WTC11 (cell line): ENCODE results near the gene ARVCF. TPM values are rescaled to one million over a fixed set of nuclear protein-coding genes. Genes with fewer than 3 reads are reported as not detected.

Experiments used
- ATAC-seq: fragments of 200-7000 bp; cut with Tn5 transposase; 2 replicates; pipeline ENCODE4 v1.10.0; 2021; ENCODE audit warnings: mild to moderate bottlenecking, moderate library complexity
- CTCF ChIA-PET: fragments of 300-600 bp; sonication (Branson Sonifier 250); formaldehyde crosslinking; loops from one replicate; lab custom pipeline; 2021; ENCODE audit warnings: antibody characterized with exemption; lab: Charles Lee
- POLR2A ChIA-PET: fragments of 350-600 bp; sonication (Branson Sonifier 250); formaldehyde crosslinking; loops from one replicate; lab custom pipeline; 2021; ENCODE audit warnings: antibody characterized with exemption; lab: Charles Lee
- DNase-seq: peaks from one replicate; pipeline ENCODE4 v3.0.0; 2021; ENCODE audit warnings: low spot score
- H3K27ac Mint-ChIP-seq: 2 replicates; pipeline ENCODE4 v1.8.0; 2021; ENCODE audit warnings: mixed read lengths
- H3K27me3 Mint-ChIP-seq: 2 replicates; pipeline ENCODE4 v1.8.0; 2021; ENCODE audit warnings: low read depth, mild to moderate bottlenecking, moderate library complexity, mixed read lengths
- H3K36me3 Mint-ChIP-seq: 2 replicates; pipeline ENCODE4 v1.8.0; 2021; ENCODE audit warnings: mixed read lengths
- H3K4me1 Mint-ChIP-seq: 2 replicates; pipeline ENCODE4 v1.8.0; 2022; ENCODE audit warnings: mixed read lengths
- H3K4me3 Mint-ChIP-seq: 2 replicates; pipeline ENCODE4 v1.8.0; 2021; ENCODE audit warnings: mild to moderate bottlenecking, moderate library complexity, mixed read lengths
- H3K9me3 Mint-ChIP-seq: 2 replicates; pipeline ENCODE4 v1.8.0; 2021; ENCODE audit warnings: mixed read lengths
- GRHL2 ChIP-seq: fragments of 250-450 bp; sonication (Bioruptor Pico); IDR thresholded peaks from 2 replicates; pipeline ENCODE4 v1.8.0; 2022; ENCODE audit warnings: mild to moderate bottlenecking, moderate library complexity; ENCODE audit not compliant: insufficient replicate concordance, severe bottlenecking
- GTF2I ChIP-seq: fragments of 250-450 bp; sonication (Bioruptor Pico); conservative IDR thresholded peaks from 2 replicates; pipeline ENCODE4 v1.4.0; 2021; ENCODE audit warnings: mild to moderate bottlenecking
- NR3C1 ChIP-seq: sonication (generic); formaldehyde crosslinking; conservative IDR thresholded peaks from 2 replicates; pipeline ENCODE4 v1.8.1; 2023; ENCODE audit warnings: low read depth, mild to moderate bottlenecking, missing genetic modification reagents
- RELA ChIP-seq: sonication (generic); formaldehyde crosslinking; IDR thresholded peaks from 2 replicates; pipeline ENCODE4 v1.8.1; 2022; ENCODE audit warnings: missing genetic modification reagents, mild to moderate bottlenecking, borderline replicate concordance
- SMAD3 ChIP-seq: sonication (generic); formaldehyde crosslinking; IDR thresholded peaks from 2 replicates; pipeline ENCODE4 v1.8.0; 2022; ENCODE audit warnings: missing genetic modification reagents, mild to moderate bottlenecking, borderline replicate concordance
- SP1 ChIP-seq: sonication (generic); formaldehyde crosslinking; conservative IDR thresholded peaks from 2 replicates; pipeline ENCODE4 v1.8.1; 2022; ENCODE audit warnings: missing genetic modification reagents
- TCF7 ChIP-seq: sonication (generic); formaldehyde crosslinking; IDR thresholded peaks from 2 replicates; pipeline ENCODE4 v1.8.0; 2022; ENCODE audit warnings: mild to moderate bottlenecking, low read depth, missing genetic modification reagents, moderate library complexity
- ZNF121 ChIP-seq: sonication (generic); formaldehyde crosslinking; IDR thresholded peaks from 2 replicates; pipeline ENCODE4 v1.8.0; 2023; ENCODE audit warnings: missing genetic modification reagents
- ZNF263 ChIP-seq: sonication (generic); formaldehyde crosslinking; IDR thresholded peaks from 2 replicates; pipeline ENCODE4 v1.8.1; 2022; ENCODE audit warnings: low read depth, mild to moderate bottlenecking, moderate library complexity, missing genetic modification reagents
- ZNF416 ChIP-seq: fragments of 250-450 bp; sonication (Bioruptor Pico); IDR thresholded peaks from 2 replicates; pipeline ENCODE4 v1.9.0; 2021; ENCODE audit warnings: mild to moderate bottlenecking, inconsistent platforms
- total RNA-seq: library from RNA; stranded (reverse); gene quantifications from 3 replicates; pipeline ENCODE4 v1.2.3, GENCODE V29; 2021
- TF ChIP-seq, protein P1 (sequence below): sonication (generic); formaldehyde crosslinking; IDR thresholded peaks from 2 replicates; pipeline ENCODE4 v1.8.0; 2022; ENCODE audit warnings: missing genetic modification reagents
- TF ChIP-seq, protein P2 (sequence below): fragments of 250-450 bp; sonication (Bioruptor Pico); IDR thresholded peaks from 2 replicates; pipeline ENCODE4 v1.9.0; 2021; ENCODE audit warnings: mild to moderate bottlenecking
- TF ChIP-seq, protein P3 (sequence below): sonication (generic); formaldehyde crosslinking; IDR thresholded peaks from 2 replicates; pipeline ENCODE4 v1.8.0; 2022; ENCODE audit warnings: mild to moderate bottlenecking, missing genetic modification reagents
- TF ChIP-seq, protein P4 (sequence below): sonication (generic); formaldehyde crosslinking; conservative IDR thresholded peaks from 2 replicates; pipeline ENCODE4 v1.8.1; 2023; ENCODE audit warnings: mild to moderate bottlenecking, low read depth, missing genetic modification reagents, moderate library complexity
- TF ChIP-seq, protein P5 (sequence below): sonication (generic); formaldehyde crosslinking; IDR thresholded peaks from 2 replicates; pipeline ENCODE4 v1.8.1; 2023; ENCODE audit warnings: mild to moderate bottlenecking, missing genetic modification reagents
- TF ChIP-seq, protein P6 (sequence below): sonication (generic); formaldehyde crosslinking; IDR thresholded peaks from 2 replicates; pipeline ENCODE4 v1.8.0; 2023; ENCODE audit warnings: missing genetic modification reagents, mild to moderate bottlenecking, borderline replicate concordance

ARVCF gene
- total RNA-seq, 1 experiment from 2014 or later = 65.4 TPM

DNA sequence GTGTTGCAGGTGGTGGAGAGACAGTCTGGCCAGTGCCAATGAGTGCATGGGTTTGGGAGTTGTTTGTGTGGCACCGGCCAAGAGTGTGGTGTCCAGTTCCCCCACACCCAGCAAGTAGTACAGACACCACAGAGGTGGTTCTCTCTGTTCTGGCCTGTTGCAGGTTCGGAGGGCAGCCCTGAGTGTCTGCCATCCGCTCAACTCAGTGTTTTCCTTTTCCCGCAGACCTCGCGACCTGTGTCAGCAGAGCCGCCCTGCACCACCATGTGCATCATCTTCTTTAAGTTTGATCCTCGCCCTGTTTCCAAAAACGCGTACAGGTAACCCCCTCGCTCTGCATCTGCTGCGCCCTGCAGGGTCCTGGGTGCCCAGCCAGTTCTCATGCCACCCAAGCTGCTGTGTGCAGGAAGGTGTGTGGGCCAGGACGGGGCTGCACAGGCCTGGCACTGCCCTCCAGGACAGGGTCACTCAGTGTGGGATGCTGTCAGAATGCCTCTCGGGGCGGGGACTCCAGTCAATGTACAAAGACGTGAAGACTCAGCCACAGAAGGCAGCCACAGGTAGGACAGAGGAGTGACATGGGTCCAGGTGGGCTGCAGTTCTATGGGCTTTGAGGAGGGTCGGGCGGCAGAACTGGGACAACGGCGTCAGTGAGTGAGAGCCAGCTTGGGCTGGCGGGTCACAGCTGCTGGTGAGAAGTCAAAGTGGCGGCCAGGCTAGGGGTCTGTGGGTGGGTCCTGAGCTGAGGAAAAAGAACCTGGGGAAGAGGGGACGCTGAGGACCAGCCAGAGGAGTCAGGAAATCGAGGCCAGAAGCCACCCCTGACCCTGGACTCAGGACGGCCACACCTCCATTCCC is 20.1 kb upstream of the ARVCF start (continued):
- TF ChIP-seq TCF7 (CRISPR knock-in tag) (no peak), GRHL2 (CRISPR knock-in tag) (no peak), SP1 (no peak), SMAD3 (CRISPR knock-in tag) (no peak), RELA (CRISPR knock-in tag) (no peak), GTF2I (CRISPR knock-in tag) (no peak)
- TF ChIP-seq, protein P1, sequence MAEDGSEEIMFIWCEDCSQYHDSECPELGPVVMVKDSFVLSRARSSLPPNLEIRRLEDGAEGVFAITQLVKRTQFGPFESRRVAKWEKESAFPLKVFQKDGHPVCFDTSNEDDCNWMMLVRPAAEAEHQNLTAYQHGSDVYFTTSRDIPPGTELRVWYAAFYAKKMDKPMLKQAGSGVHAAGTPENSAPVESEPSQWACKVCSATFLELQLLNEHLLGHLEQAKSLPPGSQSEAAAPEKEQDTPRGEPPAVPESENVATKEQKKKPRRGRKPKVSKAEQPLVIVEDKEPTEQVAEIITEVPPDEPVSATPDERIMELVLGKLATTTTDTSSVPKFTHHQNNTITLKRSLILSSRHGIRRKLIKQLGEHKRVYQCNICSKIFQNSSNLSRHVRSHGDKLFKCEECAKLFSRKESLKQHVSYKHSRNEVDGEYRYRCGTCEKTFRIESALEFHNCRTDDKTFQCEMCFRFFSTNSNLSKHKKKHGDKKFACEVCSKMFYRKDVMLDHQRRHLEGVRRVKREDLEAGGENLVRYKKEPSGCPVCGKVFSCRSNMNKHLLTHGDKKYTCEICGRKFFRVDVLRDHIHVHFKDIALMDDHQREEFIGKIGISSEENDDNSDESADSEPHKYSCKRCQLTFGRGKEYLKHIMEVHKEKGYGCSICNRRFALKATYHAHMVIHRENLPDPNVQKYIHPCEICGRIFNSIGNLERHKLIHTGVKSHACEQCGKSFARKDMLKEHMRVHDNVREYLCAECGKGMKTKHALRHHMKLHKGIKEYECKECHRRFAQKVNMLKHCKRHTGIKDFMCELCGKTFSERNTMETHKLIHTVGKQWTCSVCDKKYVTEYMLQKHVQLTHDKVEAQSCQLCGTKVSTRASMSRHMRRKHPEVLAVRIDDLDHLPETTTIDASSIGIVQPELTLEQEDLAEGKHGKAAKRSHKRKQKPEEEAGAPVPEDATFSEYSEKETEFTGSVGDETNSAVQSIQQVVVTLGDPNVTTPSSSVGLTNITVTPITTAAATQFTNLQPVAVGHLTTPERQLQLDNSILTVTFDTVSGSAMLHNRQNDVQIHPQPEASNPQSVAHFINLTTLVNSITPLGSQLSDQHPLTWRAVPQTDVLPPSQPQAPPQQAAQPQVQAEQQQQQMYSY (CRISPR knock-in tag) = no peak
- TF ChIP-seq, protein P2, sequence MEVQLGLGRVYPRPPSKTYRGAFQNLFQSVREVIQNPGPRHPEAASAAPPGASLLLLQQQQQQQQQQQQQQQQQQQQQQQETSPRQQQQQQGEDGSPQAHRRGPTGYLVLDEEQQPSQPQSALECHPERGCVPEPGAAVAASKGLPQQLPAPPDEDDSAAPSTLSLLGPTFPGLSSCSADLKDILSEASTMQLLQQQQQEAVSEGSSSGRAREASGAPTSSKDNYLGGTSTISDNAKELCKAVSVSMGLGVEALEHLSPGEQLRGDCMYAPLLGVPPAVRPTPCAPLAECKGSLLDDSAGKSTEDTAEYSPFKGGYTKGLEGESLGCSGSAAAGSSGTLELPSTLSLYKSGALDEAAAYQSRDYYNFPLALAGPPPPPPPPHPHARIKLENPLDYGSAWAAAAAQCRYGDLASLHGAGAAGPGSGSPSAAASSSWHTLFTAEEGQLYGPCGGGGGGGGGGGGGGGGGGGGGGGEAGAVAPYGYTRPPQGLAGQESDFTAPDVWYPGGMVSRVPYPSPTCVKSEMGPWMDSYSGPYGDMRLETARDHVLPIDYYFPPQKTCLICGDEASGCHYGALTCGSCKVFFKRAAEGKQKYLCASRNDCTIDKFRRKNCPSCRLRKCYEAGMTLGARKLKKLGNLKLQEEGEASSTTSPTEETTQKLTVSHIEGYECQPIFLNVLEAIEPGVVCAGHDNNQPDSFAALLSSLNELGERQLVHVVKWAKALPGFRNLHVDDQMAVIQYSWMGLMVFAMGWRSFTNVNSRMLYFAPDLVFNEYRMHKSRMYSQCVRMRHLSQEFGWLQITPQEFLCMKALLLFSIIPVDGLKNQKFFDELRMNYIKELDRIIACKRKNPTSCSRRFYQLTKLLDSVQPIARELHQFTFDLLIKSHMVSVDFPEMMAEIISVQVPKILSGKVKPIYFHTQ (CRISPR knock-in tag) = no peak
- TF ChIP-seq, all 79 proteins: peak for 0

DNA sequence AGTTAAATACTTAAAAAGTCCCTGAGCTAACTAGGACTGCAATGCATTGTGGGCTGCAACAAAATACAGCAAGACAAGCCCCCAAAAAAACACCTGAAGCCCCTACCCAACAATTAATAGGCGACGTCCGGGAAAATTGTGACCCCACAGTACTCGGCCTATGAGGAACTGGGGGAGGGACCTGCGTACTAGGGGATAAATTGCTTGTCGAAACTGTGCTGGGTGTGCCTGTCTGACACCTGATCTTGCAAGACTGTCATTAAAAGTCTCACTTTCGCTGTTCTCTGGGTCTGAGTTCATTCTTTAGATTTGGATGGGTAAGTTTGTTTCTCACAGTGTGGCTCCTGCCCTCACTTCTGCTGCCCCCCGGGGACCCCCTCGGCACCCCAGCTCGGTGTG is 19.5 kb upstream of the ARVCF start:
- CTCF ChIA-PET = interaction anchor here (0.6 to 0.7 kb wide), 3 partner anchors 21 to 74 kb away, joined by 3 to 5 read pairs (median 3); no protein-coding TSS in a partner anchor
- Mint-ChIP-seq H3K4me1 (0 out of 2 replicates have a peak, but pooled peaks cover 4% of the 10 kb centered on the region), H3K27ac (peak overlapping the region; percentile 49; the same call in 1 of the 2 replicates), H3K36me3 (no peaks in the 10 kb centered on the region), H3K4me3 (no peak overlapping the region), H3K9me3 (no peaks in the 10 kb centered on the region), H3K27me3 (no peaks in the 10 kb centered on the region)
- no peak for ATAC-seq
- POLR2A ChIA-PET = no interaction called here
- no peak for DNase-seq
- TF ChIP-seq, protein P3, sequence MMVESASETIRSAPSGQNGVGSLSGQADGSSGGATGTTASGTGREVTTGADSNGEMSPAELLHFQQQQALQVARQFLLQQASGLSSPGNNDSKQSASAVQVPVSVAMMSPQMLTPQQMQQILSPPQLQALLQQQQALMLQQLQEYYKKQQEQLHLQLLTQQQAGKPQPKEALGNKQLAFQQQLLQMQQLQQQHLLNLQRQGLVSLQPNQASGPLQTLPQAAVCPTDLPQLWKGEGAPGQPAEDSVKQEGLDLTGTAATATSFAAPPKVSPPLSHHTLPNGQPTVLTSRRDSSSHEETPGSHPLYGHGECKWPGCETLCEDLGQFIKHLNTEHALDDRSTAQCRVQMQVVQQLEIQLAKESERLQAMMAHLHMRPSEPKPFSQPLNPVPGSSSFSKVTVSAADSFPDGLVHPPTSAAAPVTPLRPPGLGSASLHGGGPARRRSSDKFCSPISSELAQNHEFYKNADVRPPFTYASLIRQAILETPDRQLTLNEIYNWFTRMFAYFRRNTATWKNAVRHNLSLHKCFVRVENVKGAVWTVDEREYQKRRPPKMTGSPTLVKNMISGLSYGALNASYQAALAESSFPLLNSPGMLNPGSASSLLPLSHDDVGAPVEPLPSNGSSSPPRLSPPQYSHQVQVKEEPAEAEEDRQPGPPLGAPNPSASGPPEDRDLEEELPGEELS (CRISPR knock-in tag) = no peak
- TF ChIP-seq ZNF121 = no peak
- TF ChIP-seq, protein P4, sequence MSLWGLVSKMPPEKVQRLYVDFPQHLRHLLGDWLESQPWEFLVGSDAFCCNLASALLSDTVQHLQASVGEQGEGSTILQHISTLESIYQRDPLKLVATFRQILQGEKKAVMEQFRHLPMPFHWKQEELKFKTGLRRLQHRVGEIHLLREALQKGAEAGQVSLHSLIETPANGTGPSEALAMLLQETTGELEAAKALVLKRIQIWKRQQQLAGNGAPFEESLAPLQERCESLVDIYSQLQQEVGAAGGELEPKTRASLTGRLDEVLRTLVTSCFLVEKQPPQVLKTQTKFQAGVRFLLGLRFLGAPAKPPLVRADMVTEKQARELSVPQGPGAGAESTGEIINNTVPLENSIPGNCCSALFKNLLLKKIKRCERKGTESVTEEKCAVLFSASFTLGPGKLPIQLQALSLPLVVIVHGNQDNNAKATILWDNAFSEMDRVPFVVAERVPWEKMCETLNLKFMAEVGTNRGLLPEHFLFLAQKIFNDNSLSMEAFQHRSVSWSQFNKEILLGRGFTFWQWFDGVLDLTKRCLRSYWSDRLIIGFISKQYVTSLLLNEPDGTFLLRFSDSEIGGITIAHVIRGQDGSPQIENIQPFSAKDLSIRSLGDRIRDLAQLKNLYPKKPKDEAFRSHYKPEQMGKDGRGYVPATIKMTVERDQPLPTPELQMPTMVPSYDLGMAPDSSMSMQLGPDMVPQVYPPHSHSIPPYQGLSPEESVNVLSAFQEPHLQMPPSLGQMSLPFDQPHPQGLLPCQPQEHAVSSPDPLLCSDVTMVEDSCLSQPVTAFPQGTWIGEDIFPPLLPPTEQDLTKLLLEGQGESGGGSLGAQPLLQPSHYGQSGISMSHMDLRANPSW = no peak
- TF ChIP-seq ZNF416 = no peak
- no peak for TF ChIP-seq ZNF263
- TF ChIP-seq, protein P5, sequence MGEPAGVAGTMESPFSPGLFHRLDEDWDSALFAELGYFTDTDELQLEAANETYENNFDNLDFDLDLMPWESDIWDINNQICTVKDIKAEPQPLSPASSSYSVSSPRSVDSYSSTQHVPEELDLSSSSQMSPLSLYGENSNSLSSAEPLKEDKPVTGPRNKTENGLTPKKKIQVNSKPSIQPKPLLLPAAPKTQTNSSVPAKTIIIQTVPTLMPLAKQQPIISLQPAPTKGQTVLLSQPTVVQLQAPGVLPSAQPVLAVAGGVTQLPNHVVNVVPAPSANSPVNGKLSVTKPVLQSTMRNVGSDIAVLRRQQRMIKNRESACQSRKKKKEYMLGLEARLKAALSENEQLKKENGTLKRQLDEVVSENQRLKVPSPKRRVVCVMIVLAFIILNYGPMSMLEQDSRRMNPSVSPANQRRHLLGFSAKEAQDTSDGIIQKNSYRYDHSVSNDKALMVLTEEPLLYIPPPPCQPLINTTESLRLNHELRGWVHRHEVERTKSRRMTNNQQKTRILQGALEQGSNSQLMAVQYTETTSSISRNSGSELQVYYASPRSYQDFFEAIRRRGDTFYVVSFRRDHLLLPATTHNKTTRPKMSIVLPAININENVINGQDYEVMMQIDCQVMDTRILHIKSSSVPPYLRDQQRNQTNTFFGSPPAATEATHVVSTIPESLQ (CRISPR knock-in tag) = no peak
- TF ChIP-seq NR3C1 (CRISPR knock-in tag) = no peak
- TF ChIP-seq, protein P6, sequence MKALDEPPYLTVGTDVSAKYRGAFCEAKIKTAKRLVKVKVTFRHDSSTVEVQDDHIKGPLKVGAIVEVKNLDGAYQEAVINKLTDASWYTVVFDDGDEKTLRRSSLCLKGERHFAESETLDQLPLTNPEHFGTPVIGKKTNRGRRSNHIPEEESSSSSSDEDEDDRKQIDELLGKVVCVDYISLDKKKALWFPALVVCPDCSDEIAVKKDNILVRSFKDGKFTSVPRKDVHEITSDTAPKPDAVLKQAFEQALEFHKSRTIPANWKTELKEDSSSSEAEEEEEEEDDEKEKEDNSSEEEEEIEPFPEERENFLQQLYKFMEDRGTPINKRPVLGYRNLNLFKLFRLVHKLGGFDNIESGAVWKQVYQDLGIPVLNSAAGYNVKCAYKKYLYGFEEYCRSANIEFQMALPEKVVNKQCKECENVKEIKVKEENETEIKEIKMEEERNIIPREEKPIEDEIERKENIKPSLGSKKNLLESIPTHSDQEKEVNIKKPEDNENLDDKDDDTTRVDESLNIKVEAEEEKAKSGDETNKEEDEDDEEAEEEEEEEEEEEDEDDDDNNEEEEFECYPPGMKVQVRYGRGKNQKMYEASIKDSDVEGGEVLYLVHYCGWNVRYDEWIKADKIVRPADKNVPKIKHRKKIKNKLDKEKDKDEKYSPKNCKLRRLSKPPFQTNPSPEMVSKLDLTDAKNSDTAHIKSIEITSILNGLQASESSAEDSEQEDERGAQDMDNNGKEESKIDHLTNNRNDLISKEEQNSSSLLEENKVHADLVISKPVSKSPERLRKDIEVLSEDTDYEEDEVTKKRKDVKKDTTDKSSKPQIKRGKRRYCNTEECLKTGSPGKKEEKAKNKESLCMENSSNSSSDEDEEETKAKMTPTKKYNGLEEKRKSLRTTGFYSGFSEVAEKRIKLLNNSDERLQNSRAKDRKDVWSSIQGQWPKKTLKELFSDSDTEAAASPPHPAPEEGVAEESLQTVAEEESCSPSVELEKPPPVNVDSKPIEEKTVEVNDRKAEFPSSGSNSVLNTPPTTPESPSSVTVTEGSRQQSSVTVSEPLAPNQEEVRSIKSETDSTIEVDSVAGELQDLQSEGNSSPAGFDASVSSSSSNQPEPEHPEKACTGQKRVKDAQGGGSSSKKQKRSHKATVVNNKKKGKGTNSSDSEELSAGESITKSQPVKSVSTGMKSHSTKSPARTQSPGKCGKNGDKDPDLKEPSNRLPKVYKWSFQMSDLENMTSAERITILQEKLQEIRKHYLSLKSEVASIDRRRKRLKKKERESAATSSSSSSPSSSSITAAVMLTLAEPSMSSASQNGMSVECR (CRISPR knock-in tag) = no peak
